Liver (tissue), 9 donors: Measurements from ENCODE around the gene CCM2. TPM values are rescaled to one million over a fixed set of nuclear protein-coding genes. Genes with fewer than 3 reads are reported as not detected.

ENCODE experiments used
- DNase-seq: peaks from one replicate; pipeline ENCODE4 v3.0.0-alpha.2; 2017; ENCODE audit warnings: low spot score
- H3K27ac ChIP-seq, 2 donors: one replicate each; pipeline ENCODE4 v1.7.0; 2013; ENCODE audit warnings: inconsistent platforms in 2 of 2, low read length in 2 of 2, control low read depth in 1 of 2, low read depth in 1 of 2, mild to moderate bottlenecking in 1 of 2
- H3K27me3 ChIP-seq, 4 donors: one replicate each; pipeline versions ENCODE4 v1.6.1 to v1.7.0; 2013; ENCODE audit warnings: low read length in 3 of 4, inconsistent platforms in 1 of 4, mild to moderate bottlenecking in 1 of 4, moderate library complexity in 1 of 4; ENCODE audit not compliant: control insufficient read depth in 4 of 4, insufficient read depth in 4 of 4
- H3K36me3 ChIP-seq, 4 donors: one replicate each; pipeline versions ENCODE4 v1.6.1 to v1.7.0; 2013; ENCODE audit warnings: low read length in 3 of 4, mild to moderate bottlenecking in 3 of 4, low read depth in 1 of 4, moderate library complexity in 1 of 4; ENCODE audit not compliant: control insufficient read depth in 4 of 4, insufficient read depth in 3 of 4
- H3K4me1 ChIP-seq, 4 donors: one replicate each; pipeline versions ENCODE4 v1.6.1 to v1.7.0; 2013; ENCODE audit warnings: low read length in 3 of 4, mild to moderate bottlenecking in 3 of 4, moderate library complexity in 1 of 4; ENCODE audit not compliant: control insufficient read depth in 4 of 4, insufficient read depth in 4 of 4
- H3K4me3 ChIP-seq, 3 donors: one replicate each; pipeline versions ENCODE4 v1.6.1 to v1.7.0; 2013; ENCODE audit warnings: low read length in 3 of 3, control low read depth in 1 of 3, low read depth in 1 of 3, mild to moderate bottlenecking in 1 of 3
- H3K9ac ChIP-seq, 2 donors: one replicate each; pipeline ENCODE4 v1.7.0; 2013; ENCODE audit warnings: low read length in 2 of 2, mild to moderate bottlenecking in 2 of 2, moderate library complexity in 2 of 2, control low read depth in 1 of 2, low read depth in 1 of 2
- H3K9me3 ChIP-seq, 4 donors: one replicate each; pipeline versions ENCODE4 v1.6.1 to v1.7.0; 2013; ENCODE audit warnings: low read length in 3 of 4; ENCODE audit not compliant: control insufficient read depth in 4 of 4
- EGR1 ChIP-seq, 2 donors: IDR thresholded peaks; 2 replicates each; pipeline ENCODE4 v1.6.1; 2016 to 2018; ENCODE audit warnings: antibody characterized with exemption in 2 of 2, low read depth in 2 of 2
- FOXA1 ChIP-seq: IDR thresholded peaks from 2 replicates; pipeline ENCODE4 v1.6.1; 2016; ENCODE audit warnings: antibody characterized with exemption
- FOXA2 ChIP-seq: IDR thresholded peaks from 2 replicates; pipeline ENCODE4 v1.6.1; 2016; ENCODE audit warnings: antibody characterized with exemption
- GABPA ChIP-seq, 2 donors: IDR thresholded peaks in 1 of 2; conservative IDR thresholded peaks in 1 of 2; 2 replicates each; pipeline ENCODE4 v1.6.1; 2016; ENCODE audit warnings: antibody characterized with exemption in 2 of 2, mild to moderate bottlenecking in 1 of 2, moderate library complexity in 1 of 2
- HNF4A ChIP-seq, 2 donors: conservative IDR thresholded peaks; 2 replicates each; pipeline ENCODE4 v1.6.1; 2016; ENCODE audit warnings: antibody characterized with exemption in 2 of 2, mild to moderate bottlenecking in 2 of 2
- HNF4G ChIP-seq: IDR thresholded peaks from 2 replicates; pipeline ENCODE4 v1.6.1; 2016; ENCODE audit warnings: antibody characterized with exemption
- JUND ChIP-seq, 2 donors: IDR thresholded peaks; 2 replicates each; pipeline ENCODE4 v1.6.1; 2016; ENCODE audit warnings: antibody characterized with exemption in 2 of 2
- NR2F2 ChIP-seq: IDR thresholded peaks from 2 replicates; pipeline ENCODE4 v1.6.1; 2016; ENCODE audit warnings: antibody characterized with exemption
- RAD21 ChIP-seq, 2 donors: IDR thresholded peaks; 2 replicates each; pipeline ENCODE4 v1.6.1; 2016; ENCODE audit warnings: antibody characterized with exemption in 2 of 2, mild to moderate bottlenecking in 2 of 2
- RXRA ChIP-seq, 2 donors: IDR thresholded peaks; 2 replicates each; pipeline ENCODE4 v1.6.1; 2017 to 2018; ENCODE audit warnings: antibody characterized with exemption in 2 of 2, mild to moderate bottlenecking in 1 of 2
- SP1 ChIP-seq: IDR thresholded peaks from 2 replicates; pipeline ENCODE4 v1.6.1; 2018; ENCODE audit warnings: antibody characterized with exemption, mild to moderate bottlenecking
- TAF1 ChIP-seq: conservative IDR thresholded peaks from 2 replicates; pipeline ENCODE4 v1.6.1; 2016; ENCODE audit warnings: antibody characterized with exemption, mild to moderate bottlenecking
- YY1 ChIP-seq: IDR thresholded peaks from 2 replicates; pipeline ENCODE4 v1.6.1; 2016; ENCODE audit warnings: antibody characterized with exemption, mild to moderate bottlenecking
- WGBS: extraction: QIAGEN DNeasy Blood & Tissue Kit; methylation state at CpG from one replicate; pipeline ENCODE4 v1.1.7; 2013; 5-methylcytosine and 5-hydroxymethylcytosine counted together
- polyA plus RNA-seq, 2 donors: library from polyadenylated mRNA; stranded (reverse) in 1 of 2; unstranded in 1 of 2; fragments of 200-250 nt in 1 of 2; fragments of >200 nt in 1 of 2; fragmentation: Nextera tagmentation in 1 of 2; extraction: Ambion mirVana in 1 of 2; gene quantifications; one replicate each; pipeline versions ENCODE4 v1.2.1 to v1.2.3, GENCODE V29; 2013 to 2015
- total RNA-seq, 2 donors: library from RNA; depleted of rRNA; stranded (reverse); fragments of >200 nt; gene quantifications; one replicate each; pipeline ENCODE4 v1.2.3, GENCODE V29; 2014
- TF ChIP-seq, protein P1 (sequence below): IDR thresholded peaks from 2 replicates; pipeline ENCODE4 v1.6.1; 2016; ENCODE audit warnings: antibody characterized with exemption
- TF ChIP-seq, protein P2 (sequence below): IDR thresholded peaks from 2 replicates; pipeline ENCODE4 v1.6.1; 2016; ENCODE audit warnings: antibody characterized with exemption
- TF ChIP-seq, protein P3 (sequence below): IDR thresholded peaks from 2 replicates; pipeline ENCODE4 v1.6.1; 2016; ENCODE audit warnings: antibody characterized with exemption
- TF ChIP-seq, protein P4 (sequence below): fragments of 150-350 bp; IDR thresholded peaks from 2 replicates; pipeline ENCODE4 v1.5.1; 2017; ENCODE audit warnings: improper control_type of control experiment, low read depth, low read length; ENCODE audit not compliant: missing input control
- TF ChIP-seq, protein P5 (sequence below): IDR thresholded peaks from 2 replicates; pipeline ENCODE4 v1.6.1; 2016; ENCODE audit warnings: antibody characterized with exemption, mild to moderate bottlenecking
- donor health status: healthy.
- donor health status: healthy.
- donor health status: healthy.
- donor health status: healthy.
- donor health status: healthy.

CCM2 gene
- total and polyA plus RNA-seq, 4 donors = 26.3 to 65.0 (median 47.5) TPM

DNA sequence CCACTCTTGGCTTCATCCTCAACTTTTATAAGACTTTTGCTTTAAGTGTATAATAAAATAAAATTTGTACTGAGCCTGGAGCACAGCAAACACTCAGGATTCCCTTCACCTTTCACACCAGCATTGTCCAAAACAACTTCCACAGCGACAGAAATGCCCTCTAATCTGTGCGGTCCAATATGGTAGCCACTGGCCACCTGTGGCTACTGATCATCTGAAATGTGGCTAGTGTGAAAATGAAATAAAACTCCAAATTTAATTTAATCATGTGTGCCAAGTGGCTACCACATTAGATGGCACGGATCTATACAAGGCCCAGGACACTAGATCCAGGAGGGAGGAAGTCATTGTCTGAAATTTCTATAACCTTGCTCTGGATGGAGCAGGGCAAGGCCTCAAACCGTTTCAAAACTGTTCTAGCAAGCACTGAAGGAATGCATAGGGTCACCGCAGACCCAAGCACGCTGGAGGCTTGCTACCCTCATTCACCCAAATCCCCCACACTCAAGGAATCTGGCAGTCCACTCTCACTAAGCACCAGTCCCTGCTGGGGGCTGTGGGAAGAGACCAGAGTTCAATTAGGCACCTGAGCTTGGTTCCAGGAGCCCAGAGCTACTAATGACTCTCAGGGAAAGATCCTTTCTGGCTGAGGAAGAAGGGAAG is 14.8 kb upstream of the CCM2 start:
- no peak for DNase-seq
- Histone ChIP-seq H3K9me3 (no peaks in the 10 kb centered on the region), H3K4me3 (peak overlapping the region in 2 of 3 donors; percentile 47 to 83), H3K36me3 (peaks cover 5 to 30% (median 24%) of the 10 kb centered on the region in 4 donors), H3K9ac (peak overlapping the region in 1 of 2 donors; percentile 65), H3K27ac (peak overlapping the region in 1 of 2 donors; percentile 7), H3K27me3 (no peaks in the 10 kb centered on the region), H3K4me1 (peaks cover 0 to 7% (median 2%) of the 10 kb centered on the region in 4 donors)
- TF ChIP-seq GABPA (IDR thresholded peaks at IDR 0.05 in 1 of 2, conservative IDR thresholded peaks at IDR 0.05 in 1 of 2) (no peak), FOXA2 (no peak), FOXA1 (no peak), RXRA (IDR thresholded peaks at IDR 0.05) (no peak), HNF4A (conservative IDR thresholded peaks at IDR 0.05) (no peak), NR2F2 (no peak), YY1 (no peak), HNF4G (no peak), JUND (IDR thresholded peaks at IDR 0.05) (no peak), RAD21 (IDR thresholded peaks at IDR 0.05) (no peak), SP1 (no peak), TAF1 (no peak), EGR1 (IDR thresholded peaks at IDR 0.05; ENCODE audit: low read depth in 2 of 2) (no peak)
- TF ChIP-seq, protein P1, sequence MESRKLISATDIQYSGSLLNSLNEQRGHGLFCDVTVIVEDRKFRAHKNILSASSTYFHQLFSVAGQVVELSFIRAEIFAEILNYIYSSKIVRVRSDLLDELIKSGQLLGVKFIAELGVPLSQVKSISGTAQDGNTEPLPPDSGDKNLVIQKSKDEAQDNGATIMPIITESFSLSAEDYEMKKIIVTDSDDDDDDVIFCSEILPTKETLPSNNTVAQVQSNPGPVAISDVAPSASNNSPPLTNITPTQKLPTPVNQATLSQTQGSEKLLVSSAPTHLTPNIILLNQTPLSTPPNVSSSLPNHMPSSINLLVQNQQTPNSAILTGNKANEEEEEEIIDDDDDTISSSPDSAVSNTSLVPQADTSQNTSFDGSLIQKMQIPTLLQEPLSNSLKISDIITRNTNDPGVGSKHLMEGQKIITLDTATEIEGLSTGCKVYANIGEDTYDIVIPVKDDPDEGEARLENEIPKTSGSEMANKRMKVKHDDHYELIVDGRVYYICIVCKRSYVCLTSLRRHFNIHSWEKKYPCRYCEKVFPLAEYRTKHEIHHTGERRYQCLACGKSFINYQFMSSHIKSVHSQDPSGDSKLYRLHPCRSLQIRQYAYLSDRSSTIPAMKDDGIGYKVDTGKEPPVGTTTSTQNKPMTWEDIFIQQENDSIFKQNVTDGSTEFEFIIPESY = no peak
- TF ChIP-seq, protein P2, sequence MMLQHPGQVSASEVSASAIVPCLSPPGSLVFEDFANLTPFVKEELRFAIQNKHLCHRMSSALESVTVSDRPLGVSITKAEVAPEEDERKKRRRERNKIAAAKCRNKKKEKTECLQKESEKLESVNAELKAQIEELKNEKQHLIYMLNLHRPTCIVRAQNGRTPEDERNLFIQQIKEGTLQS = no peak
- TF ChIP-seq, protein P3, sequence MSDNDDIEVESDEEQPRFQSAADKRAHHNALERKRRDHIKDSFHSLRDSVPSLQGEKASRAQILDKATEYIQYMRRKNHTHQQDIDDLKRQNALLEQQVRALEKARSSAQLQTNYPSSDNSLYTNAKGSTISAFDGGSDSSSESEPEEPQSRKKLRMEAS = no peak
- TF ChIP-seq, protein P4, sequence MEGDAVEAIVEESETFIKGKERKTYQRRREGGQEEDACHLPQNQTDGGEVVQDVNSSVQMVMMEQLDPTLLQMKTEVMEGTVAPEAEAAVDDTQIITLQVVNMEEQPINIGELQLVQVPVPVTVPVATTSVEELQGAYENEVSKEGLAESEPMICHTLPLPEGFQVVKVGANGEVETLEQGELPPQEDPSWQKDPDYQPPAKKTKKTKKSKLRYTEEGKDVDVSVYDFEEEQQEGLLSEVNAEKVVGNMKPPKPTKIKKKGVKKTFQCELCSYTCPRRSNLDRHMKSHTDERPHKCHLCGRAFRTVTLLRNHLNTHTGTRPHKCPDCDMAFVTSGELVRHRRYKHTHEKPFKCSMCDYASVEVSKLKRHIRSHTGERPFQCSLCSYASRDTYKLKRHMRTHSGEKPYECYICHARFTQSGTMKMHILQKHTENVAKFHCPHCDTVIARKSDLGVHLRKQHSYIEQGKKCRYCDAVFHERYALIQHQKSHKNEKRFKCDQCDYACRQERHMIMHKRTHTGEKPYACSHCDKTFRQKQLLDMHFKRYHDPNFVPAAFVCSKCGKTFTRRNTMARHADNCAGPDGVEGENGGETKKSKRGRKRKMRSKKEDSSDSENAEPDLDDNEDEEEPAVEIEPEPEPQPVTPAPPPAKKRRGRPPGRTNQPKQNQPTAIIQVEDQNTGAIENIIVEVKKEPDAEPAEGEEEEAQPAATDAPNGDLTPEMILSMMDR = no peak
- TF ChIP-seq, protein P5, sequence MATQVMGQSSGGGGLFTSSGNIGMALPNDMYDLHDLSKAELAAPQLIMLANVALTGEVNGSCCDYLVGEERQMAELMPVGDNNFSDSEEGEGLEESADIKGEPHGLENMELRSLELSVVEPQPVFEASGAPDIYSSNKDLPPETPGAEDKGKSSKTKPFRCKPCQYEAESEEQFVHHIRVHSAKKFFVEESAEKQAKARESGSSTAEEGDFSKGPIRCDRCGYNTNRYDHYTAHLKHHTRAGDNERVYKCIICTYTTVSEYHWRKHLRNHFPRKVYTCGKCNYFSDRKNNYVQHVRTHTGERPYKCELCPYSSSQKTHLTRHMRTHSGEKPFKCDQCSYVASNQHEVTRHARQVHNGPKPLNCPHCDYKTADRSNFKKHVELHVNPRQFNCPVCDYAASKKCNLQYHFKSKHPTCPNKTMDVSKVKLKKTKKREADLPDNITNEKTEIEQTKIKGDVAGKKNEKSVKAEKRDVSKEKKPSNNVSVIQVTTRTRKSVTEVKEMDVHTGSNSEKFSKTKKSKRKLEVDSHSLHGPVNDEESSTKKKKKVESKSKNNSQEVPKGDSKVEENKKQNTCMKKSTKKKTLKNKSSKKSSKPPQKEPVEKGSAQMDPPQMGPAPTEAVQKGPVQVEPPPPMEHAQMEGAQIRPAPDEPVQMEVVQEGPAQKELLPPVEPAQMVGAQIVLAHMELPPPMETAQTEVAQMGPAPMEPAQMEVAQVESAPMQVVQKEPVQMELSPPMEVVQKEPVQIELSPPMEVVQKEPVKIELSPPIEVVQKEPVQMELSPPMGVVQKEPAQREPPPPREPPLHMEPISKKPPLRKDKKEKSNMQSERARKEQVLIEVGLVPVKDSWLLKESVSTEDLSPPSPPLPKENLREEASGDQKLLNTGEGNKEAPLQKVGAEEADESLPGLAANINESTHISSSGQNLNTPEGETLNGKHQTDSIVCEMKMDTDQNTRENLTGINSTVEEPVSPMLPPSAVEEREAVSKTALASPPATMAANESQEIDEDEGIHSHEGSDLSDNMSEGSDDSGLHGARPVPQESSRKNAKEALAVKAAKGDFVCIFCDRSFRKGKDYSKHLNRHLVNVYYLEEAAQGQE = no peak
- WGBS = 79% methylated on average over 6 of the region's 6 CpGs
